Activated T-helper 9 cell treated with anti-CD3 and anti-CD28 coated beads, Interleukin-2, amount 50 U/mL, for 16 hours (primary cell): ENCODE measurements around the gene NBDY.
"Not testable (repeated sequence)": the region's sequence is repeated elsewhere in the genome, so short reads cannot be mapped to it uniquely, and the experiment has no call there.

ENCODE experiments used
- DNase-seq: peaks from one replicate; pipeline ENCODE4 v3.0.0-alpha.2; 2020; ENCODE audit warnings: low read depth

Gene NBDY

GRCh38 chrX:56764153-56764974 is 35.3 kb downstream of the NBDY start:
- DNase-seq = peak; percentile 57

GRCh38 chrX:56764975-56765791 is 36.1 kb downstream of the NBDY start:
- no peak for DNase-seq

GRCh38 chrX:56765811-56766553 is 36.9 kb downstream of the NBDY start:
- DNase-seq = no peak

GRCh38 chrX:56766554-56767347 is 37.7 kb downstream of the NBDY start:
- no peak for DNase-seq

GRCh38 chrX:56767348-56768119 is 38.5 kb downstream of the NBDY start:
- DNase-seq = not testable (repeated sequence)

GRCh38 chrX:56768120-56768660 is 39.1 kb downstream of the NBDY start:
- not testable (repeated sequence) for DNase-seq

GRCh38 chrX:56772675-56773521 is 43.9 kb downstream of the NBDY start:
- DNase-seq = not testable (repeated sequence)

- not testable (repeated sequence) for DNase-seq
Observed at GRCh38 chrX:56773522-56774060, 44.5 kb downstream of the NBDY start.

GRCh38 chrX:56778099-56778923 is 49.3 kb downstream of the NBDY start:
- not testable (repeated sequence) for DNase-seq

- not testable (repeated sequence) for DNase-seq
Observed at GRCh38 chrX:56778924-56779468, 50.0 kb downstream of the NBDY start.

GRCh38 chrX:56780681-56781649 is 51.9 kb downstream of the NBDY start:
- DNase-seq = not testable (repeated sequence)

GRCh38 chrX:56782352-56782751 is 53.3 kb downstream of the NBDY start:
- DNase-seq = no peak

GRCh38 chrX:56782791-56783449 is 53.9 kb downstream of the NBDY start:
- DNase-seq = no peak

- DNase-seq = peak; percentile 67
Observed at GRCh38 chrX:56783450-56783831, 54.4 kb downstream of the NBDY start.

GRCh38 chrX:56783996-56784620 is 55.1 kb downstream of the NBDY start:
- no peak for DNase-seq

- DNase-seq = no peak
Observed at GRCh38 chrX:56784666-56785065, 55.6 kb downstream of the NBDY start.
